CD4-positive, alpha-beta T cell treated with Interleukin-21 for 1 hour (primary cell): ENCODE results near the gene RGS4.

ENCODE experiments used
- DNase-seq: peaks from one replicate; pipeline ENCODE4 v3.0.0-alpha.2; 2020

The RGS4 gene

DNA sequence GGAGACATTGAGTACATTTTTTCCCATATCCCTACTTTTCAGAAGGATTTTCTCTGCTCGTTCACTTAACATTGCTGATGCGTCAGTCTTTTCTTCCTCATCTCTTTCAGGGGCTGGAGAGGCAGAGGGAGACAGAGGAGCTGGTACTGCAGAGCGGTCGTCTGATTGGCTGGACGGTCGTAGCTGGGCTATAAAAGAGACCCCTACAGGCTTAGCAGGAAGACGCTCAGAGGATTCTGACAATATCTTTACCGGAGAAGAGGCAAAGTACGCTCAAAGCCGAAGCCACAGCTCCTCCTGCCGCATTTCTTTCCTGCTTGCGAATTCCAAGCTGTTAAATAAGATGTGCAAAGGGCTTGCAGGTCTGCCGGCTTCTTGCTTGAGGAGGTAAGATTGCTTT lies at the start of gene RGS4:
TSS of gene RGS4 (plus strand) at position 220 of the 400 bp plus-strand sequence. CDS start at position 344, 124 bp downstream.
- DNase-seq = no peak

DNA sequence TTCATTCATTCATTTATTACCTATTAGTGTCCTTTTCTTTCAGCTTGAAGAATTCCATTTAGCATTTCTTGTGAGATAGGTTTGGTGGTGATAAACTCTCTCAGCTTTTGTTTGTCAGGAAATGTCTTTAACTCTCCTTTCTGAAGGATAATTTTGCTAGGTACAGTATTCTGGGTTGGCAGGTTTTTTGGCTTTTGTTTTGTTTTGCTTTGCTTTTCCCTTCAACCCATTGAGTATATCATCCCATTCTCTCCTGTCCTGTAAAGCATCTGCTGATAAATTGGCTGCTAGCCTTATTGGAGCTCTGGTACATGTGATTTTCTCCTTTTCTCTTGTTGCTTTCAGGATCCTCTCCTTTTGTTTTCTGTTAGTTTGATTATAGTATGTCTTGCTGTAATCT lies 47.0 kb upstream of the RGS4 start:
- DNase-seq = no peak

DNA sequence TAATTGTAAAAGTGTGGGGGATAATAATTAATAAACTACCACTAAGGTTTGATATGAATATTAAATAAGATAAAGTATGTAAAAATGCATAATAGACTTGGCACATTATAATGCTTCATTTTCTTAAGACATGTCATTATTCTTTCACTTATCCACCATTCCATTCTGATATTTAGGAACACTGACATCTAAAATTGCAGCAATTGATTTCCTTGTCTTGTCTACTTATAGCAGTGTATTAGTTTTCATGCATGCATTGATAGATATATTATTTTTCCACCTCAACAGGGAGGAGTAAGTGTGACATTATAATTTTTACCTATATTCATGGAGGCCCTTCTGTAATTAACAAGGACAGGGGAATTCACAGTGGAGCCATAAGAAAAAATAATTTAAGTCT lies 41.6 kb upstream of the RGS4 start:
- DNase-seq = no peak

DNA sequence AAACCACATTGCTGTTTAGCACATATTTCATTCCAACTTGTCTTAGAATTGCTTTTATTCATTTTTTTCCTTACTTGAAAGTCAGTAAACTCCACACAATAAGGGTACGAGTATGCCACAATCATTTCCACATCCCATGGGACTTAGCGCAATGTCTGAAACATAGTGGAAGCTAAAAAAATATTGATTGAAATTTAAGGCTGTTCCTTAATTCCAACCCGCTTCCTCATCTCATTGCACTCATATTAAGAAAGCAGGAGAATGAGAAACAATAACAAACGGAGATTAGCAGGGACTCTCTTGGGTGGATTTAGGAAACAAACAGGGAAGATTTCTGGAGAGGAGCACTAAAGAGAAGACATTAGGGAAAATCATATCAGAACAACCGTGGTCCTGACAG lies 39.3 kb upstream of the RGS4 start:
- no peak for DNase-seq

DNA sequence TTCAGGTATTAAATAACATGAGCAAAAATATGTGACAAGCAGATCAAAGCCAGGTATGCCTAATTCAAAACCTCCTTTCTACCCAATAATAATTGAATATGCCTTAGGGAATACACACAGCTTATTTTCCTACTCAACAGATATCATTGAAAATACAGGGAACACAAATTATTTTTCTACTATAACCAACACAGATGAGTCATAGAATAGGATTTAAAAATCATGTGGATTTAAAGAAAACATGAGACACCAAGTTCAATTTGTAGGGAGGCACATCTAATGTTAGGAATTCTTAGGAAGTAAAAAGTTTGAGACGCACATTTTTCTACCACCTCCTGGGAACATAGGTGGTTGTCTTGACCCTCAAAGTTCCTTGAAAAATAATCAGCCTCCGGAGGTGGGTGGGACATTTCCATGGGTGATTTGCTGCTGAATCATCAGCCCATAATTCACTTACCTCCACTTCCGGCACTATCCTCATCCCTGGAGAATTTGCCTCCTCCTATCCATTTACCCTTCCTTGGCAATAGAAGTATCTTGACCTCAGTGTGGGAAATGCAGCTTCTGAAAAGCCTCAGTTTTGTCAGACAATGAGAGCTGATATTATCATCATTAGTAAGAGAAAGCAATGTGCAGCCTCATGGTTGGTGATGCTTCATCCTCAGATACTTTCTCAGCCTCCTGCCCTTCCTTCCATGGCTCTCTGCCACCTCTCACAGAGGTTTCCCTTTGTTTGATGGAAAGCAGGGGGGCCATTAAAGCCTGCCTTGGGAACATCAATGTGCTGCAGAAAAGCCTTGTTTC lies 33.5 kb upstream of the RGS4 start:
- no peak for DNase-seq

DNA sequence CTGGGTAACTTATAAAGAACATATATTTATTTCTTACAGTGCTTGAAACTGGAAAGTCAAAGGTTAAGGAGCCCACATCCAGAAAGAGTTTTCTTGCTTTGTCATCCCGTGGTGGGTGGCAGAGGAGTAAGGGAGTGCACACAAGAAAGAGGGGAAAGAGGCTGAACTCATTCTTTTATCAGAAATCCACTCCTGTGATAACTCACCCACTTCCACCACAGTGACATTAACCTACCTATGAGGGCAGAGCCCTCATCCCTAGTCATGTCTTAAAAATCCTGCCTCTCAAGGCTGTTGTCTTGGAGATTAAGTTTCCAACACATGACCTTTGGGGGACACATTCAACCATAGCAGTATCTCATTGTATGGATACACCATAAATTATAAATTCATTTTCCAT lies 32.5 kb upstream of the RGS4 start:
- no peak for DNase-seq

DNA sequence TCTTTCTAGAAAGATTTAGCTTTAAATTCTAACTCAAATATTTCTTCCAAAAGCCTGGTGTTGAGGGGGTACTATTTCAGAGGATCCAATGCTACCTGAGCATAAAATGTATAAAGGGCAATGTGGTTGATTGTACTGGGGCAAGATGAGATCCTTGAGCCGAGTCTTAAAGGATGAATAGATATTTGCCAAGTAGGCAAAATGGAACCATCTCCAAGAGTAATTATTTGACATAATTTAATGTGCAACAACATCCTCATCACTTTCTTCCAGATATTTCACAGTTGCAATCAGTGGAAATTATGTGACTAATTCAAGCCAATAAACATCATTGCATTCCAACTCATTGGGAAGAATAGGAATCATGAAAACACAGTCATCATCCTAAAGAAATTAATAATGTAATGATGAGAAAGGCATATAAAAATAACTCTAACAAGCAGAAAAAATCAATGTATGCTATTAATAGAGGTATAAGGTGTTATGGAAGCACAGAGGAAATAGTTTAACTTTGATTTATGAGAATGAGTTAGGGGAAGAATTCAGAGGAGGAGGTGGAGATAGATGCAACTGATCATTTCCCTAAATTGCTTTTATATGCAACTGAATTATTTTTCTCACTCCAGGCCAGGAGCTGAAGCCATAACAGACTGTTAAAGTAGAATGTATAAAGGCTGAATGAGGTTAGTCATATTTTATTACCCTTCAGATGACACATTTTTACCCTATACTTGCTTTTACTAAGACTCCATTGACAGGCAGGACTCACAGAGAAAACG lies 30.0 kb upstream of the RGS4 start:
- DNase-seq = no peak

DNA sequence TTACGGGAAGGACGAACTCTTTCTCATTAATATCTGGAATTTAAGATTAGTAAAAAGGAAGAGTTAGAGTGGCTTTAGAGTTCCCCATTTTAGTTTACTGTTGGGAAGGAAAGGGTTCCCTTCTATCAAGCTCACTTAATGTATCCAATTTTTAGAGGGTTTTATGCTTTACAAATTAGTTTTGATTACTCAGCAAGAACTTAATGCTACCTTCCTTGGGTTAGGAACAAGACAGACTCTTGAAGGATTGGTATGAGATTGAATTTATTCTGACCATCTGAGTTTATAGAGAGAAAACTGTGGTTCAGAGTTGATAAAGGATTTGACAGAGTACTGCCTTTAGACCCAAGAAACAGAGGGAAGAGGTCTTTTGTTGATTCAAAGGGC lies 29.5 kb upstream of the RGS4 start:
- no peak for DNase-seq

DNA sequence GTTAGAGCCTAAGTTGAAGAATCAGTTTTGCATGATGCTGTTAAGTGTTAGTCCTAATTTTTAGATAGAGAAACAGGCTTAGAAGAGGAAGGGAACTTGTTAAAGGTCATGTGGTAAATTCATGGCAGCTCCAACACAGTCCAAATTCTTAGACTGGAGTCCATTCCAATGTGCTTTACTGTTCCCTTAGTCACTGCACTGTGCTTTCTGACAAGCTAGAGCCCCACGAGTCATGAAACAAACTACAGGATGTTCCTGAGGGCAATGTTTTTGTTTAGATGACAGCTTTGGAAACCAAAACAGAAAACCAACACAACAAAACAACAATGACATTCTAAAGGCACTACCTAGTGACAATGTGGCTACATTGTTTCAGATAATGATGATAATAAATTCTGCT lies 23.1 kb upstream of the RGS4 start:
- no peak for DNase-seq

DNA sequence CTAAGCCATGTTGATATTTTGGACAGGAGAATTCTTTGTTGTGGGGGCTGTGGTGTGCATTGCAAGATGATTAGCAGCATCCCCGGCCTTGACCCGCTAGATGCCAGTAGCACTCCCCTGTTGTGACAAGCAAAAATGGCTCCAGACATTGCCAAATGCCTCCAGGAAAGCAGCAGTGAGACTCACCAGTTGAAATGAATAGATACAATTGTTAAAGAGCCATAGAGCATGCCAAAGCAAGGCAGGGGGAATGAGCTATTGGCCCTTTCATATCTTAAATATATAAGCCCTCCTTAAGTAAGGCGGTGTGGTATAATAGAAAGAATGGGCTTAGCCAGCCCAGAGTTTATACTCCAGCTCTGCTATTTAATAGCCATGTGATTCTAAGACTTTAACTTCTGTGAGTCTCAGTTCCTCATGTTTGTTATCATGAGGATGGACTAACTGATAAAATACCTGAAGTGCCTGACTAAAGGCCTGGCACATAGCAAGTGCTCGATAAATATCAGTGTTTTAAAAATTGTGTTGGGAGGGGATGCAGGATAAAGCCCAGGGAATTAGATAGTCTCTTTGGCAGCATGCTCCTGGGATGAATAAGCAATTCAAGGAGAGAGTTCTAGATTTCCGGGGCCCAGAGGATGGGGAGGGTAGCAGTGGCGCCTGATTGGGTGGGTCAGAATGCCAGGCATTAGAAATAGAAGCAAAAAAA lies 21.1 kb upstream of the RGS4 start:
- DNase-seq = no peak

DNA sequence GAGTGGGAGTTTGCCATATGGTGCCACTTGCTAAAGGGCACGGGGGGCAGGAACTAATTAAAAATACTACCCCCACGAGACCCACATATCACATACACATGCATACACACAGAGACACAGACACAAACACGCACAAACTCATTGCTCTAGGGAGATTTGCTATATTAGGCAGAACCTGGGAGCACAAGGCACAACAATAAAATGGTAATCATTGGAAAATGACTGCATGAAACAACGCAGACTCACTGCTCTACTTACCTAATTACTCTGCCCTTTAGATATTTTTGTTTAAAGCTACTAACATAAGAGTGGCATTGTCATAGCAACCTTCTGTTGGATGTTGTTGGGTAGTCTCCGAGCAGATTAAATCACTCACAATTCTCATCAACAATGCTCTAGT lies 20.3 kb upstream of the RGS4 start:
- no peak for DNase-seq

DNA sequence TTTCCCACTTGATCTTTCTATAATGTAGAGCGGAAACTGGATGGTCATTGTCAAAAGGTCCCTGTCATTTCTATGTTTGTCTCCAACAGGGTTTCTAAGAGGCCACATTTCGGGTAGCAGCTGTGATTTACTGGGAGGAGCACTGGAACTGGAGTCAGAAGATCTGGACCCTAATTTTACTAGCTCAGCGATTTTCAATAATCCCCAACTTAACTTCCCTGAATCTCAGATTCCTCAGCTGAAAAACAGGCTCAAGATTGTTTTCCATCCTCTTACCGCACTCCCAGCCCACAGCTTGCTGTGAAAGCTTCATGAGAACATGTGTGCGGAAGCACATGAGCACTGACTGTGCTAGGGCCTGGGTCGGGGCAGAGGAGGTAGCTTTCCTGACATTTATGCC lies 19.9 kb upstream of the RGS4 start:
- no peak for DNase-seq

DNA sequence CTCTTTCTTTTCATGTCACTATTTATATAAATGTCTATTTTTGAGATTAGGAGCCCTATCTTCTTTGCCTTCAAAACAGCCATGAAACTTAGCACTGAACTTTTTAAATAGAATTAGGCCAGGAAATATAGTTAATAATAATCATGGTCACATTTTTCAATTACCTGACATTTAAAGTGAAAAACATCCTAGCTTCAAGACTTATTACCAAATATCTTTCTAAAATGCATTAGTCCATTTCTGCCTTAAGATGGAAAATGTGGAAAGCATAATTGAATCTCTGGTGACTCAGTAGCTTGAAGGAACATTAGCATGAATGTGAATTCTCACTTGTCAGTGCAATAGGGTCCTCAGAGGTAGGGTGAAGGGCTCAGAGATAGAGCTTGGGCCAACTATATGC lies 18.7 kb upstream of the RGS4 start:
- no peak for DNase-seq

DNA sequence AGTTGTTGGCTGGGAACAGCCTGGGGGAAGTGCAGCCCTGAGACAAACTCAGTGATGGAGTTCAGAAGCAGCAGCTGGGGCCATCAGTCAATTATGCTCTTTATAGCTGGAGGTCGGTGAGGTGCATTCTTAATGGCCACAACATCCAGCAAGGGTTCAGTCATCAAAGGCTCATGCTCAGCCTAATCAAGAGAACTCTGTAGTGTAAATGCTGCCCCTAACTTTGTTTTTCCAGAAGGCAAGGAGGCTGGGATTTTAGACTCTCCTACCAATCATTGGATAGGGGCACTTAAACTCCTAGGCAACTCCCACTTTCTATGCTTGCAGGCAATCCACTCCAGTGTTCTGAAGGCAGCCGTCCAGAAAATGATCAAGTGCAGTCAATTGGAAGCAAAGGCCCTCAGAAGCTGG lies 15.0 kb upstream of the RGS4 start:
- DNase-seq = no peak

DNA sequence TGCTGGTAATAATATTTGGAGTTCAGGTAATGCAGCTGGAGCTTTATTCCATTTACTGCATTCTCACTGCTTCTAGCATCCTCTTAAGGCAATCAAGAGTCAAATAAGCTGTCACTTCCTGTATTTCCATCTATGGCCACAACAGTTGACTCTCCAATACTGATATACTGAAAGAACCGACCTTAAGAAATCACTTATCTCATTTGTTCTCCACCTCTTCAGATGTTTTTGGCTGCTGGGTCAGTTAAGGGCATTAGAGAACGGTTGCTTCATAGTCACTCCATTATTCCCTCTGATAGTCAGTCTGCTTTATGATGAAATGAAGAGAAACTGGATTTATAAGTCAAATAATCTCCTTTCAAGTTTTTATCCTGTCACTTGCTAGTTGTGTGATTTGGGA lies 14.2 kb upstream of the RGS4 start:
- DNase-seq = no peak

DNA sequence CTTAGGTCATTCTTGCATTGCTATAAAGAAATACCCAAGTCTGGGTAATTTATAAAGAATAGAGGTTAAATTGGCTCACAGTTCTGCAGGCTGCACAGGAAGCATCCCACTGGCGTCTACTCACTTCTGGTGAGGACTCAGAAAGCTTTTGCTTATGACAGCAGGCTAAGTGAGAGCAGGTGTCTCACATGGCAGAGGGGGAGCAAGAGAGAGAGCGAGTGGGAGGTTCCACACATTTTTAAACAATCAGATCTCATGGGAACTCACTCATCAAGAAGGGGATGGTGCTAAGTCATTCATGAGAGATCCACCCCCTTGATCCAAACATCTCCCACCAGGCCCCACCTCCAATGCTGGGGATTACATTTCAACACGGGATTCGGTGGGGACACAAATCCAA lies 13.6 kb upstream of the RGS4 start:
- no peak for DNase-seq

DNA sequence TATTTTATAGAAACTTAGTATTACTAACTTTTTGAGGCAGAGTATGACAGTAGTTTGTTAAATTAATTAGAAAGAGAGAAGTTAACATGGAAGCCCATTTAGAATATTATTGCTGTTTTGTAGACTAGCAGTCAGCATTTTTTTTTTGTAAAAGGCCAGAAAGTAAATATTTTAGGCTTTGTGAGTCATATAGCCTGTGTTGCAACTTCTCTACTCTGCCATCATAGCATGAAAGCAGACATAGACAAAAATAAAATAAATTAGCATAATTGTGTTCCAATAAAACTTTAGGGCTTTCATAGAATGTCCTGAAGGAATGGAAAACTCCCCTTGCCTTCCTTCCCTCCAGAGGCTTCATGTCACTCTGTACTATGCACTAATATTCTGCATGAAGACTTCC lies 12.3 kb upstream of the RGS4 start:
- no peak for DNase-seq

DNA sequence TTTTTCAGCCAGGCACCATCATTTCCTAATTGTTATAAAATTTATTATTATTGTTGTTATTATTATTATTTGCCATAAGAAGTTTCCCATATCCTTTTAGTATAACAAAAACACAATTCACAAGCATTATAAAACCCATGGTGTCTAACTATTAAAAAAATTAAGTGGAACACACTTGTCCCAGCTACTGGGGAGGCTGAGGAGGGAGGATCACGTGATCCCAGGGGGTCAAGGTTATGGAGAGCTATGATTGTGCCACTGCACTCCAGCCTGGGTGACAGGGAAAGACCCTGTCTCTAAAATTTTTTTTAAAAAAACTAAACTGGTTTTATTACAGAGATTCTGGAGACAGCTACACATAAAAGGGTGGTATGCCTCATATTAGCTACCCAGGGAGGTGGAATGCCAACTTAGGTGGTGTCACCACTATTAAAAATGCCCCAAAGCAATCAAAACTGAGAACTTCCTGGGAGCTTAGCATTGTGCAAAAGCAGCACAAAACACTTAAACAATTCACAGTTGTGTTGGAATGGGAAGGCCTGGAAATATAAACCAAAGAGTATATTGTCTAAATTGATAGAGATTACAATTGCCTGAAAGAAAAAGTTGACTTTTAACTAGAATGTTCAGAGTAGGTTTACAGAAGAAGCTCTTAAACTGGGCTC lies 8.7 kb upstream of the RGS4 start:
- DNase-seq = no peak

DNA sequence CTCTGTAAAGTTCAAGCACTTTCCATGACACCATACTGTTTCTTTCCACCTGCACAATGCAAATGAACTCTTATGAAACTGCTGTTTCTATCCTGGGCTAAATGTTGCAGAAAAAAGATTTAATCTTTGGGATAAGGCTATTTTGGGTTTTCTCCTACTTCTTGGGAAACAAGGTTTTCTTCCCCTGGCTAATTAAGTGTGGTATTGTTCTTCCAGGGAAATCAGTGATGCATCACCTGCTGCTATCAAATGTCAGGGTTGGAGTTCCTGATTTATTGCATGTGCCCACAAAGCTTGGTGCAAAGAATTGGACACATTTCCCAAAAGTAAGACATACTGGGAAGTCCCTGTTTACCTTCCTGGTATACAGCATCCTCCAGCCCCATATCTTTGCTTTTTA lies 6.0 kb upstream of the RGS4 start:
- DNase-seq = no peak

DNA sequence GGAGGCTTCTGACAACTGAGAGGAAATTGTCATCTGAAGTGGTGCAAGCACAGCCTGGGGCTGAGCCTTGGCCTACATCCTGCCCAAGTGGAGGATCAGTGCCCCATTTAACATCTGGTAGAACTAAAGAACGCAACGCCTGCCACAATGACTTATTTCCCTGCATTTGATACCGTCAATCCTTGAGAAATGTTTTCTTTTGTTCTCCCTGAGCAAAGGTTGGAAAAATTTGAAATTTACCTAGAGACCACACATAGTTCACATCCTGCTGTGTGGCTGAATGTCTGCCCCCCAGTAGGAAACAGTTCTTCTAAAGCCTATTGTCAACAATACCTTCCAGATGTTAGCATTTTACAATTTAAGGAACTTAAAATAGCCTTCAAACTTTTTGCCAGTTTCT lies 5.6 kb upstream of the RGS4 start:
- no peak for DNase-seq

DNA sequence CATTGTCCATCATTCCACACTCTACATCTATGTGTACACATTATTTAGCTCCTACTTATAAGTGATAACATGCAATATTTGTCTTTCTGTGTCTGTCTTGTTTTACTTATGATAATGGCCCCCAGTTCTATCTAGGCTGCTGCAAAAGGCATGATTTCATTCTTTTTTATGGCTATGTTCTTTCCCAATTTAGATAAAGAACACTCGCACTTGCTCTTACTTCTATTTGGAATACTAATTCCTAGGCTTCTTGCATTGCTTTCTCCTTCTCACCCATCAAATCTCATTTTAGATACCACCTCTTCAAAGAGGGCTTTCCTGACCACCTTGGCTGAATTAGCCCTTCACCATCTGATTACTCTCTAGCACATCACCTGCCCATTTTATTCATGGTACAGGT lies 3.0 kb upstream of the RGS4 start:
- no peak for DNase-seq

DNA sequence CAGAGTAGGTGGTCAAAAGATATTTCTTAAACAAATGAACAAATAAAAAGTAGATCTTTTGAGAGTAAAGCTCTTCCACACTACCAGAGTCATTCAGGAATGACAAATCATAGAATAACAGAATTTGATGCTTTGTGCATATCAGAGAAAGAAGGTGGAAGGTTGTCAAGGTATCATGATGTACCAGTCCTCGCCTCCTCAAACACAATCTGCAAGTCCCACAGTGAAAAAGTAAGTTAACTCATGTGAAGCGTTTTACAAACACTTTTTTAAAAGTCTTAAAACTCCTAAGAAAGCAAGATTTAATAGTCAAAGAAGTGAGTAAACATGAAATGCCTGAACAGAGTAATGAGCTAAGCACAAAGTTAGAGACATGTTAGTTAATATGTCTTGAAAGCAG lies 2.5 kb upstream of the RGS4 start:
- no peak for DNase-seq

DNA sequence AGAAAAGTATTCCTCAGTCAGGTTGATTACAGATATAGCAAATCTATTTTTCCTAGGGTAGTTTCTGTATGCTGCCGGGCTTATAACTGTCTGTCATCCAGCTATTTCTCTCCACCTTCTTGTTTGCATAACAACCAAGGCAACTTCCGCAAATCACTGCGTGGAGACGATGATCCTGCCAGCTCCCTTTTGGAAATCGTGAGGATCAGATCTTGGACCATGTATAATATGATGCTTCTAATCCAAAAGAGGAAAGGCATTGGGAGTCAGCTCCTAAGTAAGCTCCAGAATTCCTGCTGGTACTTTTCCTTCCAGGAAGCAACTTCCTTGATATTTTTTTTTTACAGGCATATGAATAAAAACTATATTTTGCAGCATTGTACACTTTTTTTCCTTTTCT lies 445 bp upstream of the RGS4 start:
- DNase-seq = no peak
